MCF 10A (cell line): Measurements from ENCODE around the gene ST3GAL6. TPM values are rescaled to one million over a fixed set of nuclear protein-coding genes. Genes with fewer than 3 reads are reported as not detected.

Experiments used
- BruUV-seq: library from RNA; stranded (reverse); fragments of 400-500 nt; replicated peaks from 2 replicates; lab custom pipeline; 2021; lab: Mats Ljungman, UMichigan
- CTCF ChIA-PET: fragments of 300-600 bp; sonication (Branson Sonifier 250); formaldehyde crosslinking; extraction: SDS; loops from one replicate; lab custom pipeline; 2021; ENCODE audit warnings: antibody characterized with exemption, inconsistent platforms; lab: Yijun Ruan, JAX
- POLR2A ChIA-PET: fragments of 300-600, 350-650 bp; sonication (Branson Sonifier 250); formaldehyde crosslinking; extraction: SDS; loops from one replicate; lab custom pipeline; 2020; ENCODE audit warnings: antibody characterized with exemption, inconsistent platforms; lab: Yijun Ruan, JAX
- DNase-seq: peaks from one replicate; pipeline ENCODE4 v3.0.0-alpha.2; 2018; ENCODE audit not compliant: unreplicated experiment
- H3K27ac Mint-ChIP-seq: one replicate; pipeline ENCODE4 v1.8.0; 2022; ENCODE audit warnings: mild to moderate bottlenecking, low read depth, mixed read lengths; ENCODE audit not compliant: unreplicated experiment
- H3K27me3 Mint-ChIP-seq: one replicate; pipeline ENCODE4 v1.8.0; 2022; ENCODE audit warnings: mixed read lengths; ENCODE audit not compliant: insufficient read depth, unreplicated experiment
- H3K36me3 Mint-ChIP-seq: one replicate; pipeline ENCODE4 v1.8.0; 2022; ENCODE audit warnings: mild to moderate bottlenecking, moderate library complexity, mixed read lengths; ENCODE audit not compliant: insufficient read depth, unreplicated experiment
- H3K4me1 Mint-ChIP-seq: one replicate; pipeline ENCODE4 v1.8.0; 2022; ENCODE audit warnings: mixed read lengths; ENCODE audit not compliant: insufficient read depth, unreplicated experiment
- H3K4me3 Mint-ChIP-seq: one replicate; pipeline ENCODE4 v1.8.0; 2022; ENCODE audit warnings: mild to moderate bottlenecking, moderate library complexity, mixed read lengths; ENCODE audit not compliant: unreplicated experiment
- H3K9me3 Mint-ChIP-seq: one replicate; pipeline ENCODE4 v1.8.0; 2022; ENCODE audit warnings: mixed read lengths; ENCODE audit not compliant: unreplicated experiment
- CTCF ChIP-seq: fragments of 200-600 bp; IDR thresholded peaks from one replicate; pipeline ENCODE4 v1.8.0; 2022; ENCODE audit warnings: antibody characterized with exemption, mild to moderate bottlenecking; ENCODE audit not compliant: unreplicated experiment
- intact Hi-C: fragments of 100-400 bp; cut with micrococcal nuclease; formaldehyde crosslinking; loops from 2 replicates; pipeline ENCODE4 v1.14.1; 2022
- total RNA-seq: library from RNA; stranded (reverse); gene quantifications from 2 replicates; pipeline ENCODE4 v1.2.3, GENCODE V29; 2022

ST3GAL6 gene
- total RNA-seq, 1 experiment from 2014 or later = 1.2 TPM

DNA sequence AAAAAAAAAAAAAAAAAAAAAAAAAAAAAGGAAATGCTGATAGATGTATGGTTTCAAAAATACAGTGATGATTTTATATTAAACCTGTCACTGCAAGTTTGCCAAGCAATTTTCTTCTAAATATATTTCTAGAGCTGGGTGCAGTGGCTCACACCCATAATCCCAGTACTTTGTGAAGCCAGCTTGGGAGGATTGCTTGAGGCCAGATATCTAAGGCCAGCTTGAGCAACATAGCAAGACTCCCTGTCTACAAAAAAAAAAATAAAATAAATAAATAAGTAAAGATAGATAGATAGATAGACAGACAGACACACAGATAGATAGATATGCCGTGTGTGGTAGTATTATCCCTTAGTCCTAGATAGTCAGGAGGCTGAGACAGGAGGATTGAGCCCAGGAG is 41.4 kb upstream of the ST3GAL6 start:
- Mint-ChIP-seq H3K27ac (no peak overlapping the region), H3K9me3 (no peaks in the 10 kb centered on the region), H3K36me3 (no peaks in the 10 kb centered on the region), H3K4me1 (peaks cover 4% of the 10 kb centered on the region), H3K27me3 (no peaks in the 10 kb centered on the region), H3K4me3 (no peak overlapping the region)
- intact Hi-C loops = no loop called here
- TF ChIP-seq CTCF = no peak
- POLR2A ChIA-PET = interaction anchor here (0.9 kb wide), 1 partner anchor 11 kb away, joined by 3 read pairs; no protein-coding TSS in a partner anchor
- DNase-seq = no peak
- BruUV-seq = no TSS peak
- CTCF ChIA-PET = no interaction called here

DNA sequence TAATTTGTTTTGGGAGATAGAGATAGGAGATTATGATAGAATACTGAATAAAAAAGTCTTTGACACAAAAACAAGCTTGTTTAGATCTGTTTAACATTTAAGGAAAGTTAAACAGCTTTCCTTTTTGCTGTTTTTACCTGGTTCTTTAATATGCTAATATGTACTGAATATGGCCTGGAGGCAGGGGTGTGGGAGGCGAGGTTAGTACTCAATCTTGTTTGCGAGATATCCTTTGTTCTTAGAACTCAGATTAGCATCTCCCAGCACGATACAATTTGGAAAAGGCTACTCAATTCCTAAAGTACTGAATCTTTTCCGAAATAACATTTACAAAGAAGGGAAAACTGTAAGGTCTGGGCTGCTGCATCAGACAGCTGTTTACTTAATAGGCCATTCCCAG is 40.8 kb upstream of the ST3GAL6 start:
- no peaks in the 10 kb centered on the region for H3K27me3 Mint-ChIP-seq
- peaks cover 4% of the 10 kb centered on the region for H3K4me1 Mint-ChIP-seq
- ChIA-PET POLR2A (interaction anchor here (0.9 kb wide), 1 partner anchor 10 kb away, joined by 3 read pairs; no protein-coding TSS in a partner anchor), CTCF (interaction anchor here (0.6 kb wide), 1 partner anchor 125 kb away, joined by 3 read pairs; no protein-coding TSS in a partner anchor)
- no peaks in the 10 kb centered on the region for H3K36me3 Mint-ChIP-seq
- H3K9me3 Mint-ChIP-seq = no peaks in the 10 kb centered on the region
- no peak overlapping the region for H3K4me3 Mint-ChIP-seq
- BruUV-seq = no TSS peak
- intact Hi-C loops = no loop called here
- TF ChIP-seq CTCF = no peak
- H3K27ac Mint-ChIP-seq = no peak overlapping the region
- DNase-seq = no peak

- no TSS peak for BruUV-seq
- Mint-ChIP-seq H3K9me3 (no peaks in the 10 kb centered on the region), H3K4me1 (no peaks in the 10 kb centered on the region), H3K27ac (no peak overlapping the region), H3K27me3 (no peaks in the 10 kb centered on the region), H3K36me3 (no peaks in the 10 kb centered on the region), H3K4me3 (no peak overlapping the region)
- no peak for TF ChIP-seq CTCF
- intact Hi-C loops = no loop called here
- CTCF ChIA-PET = interaction anchor here (0.7 kb wide), 1 partner anchor 114 kb away, joined by 3 read pairs; no protein-coding TSS in a partner anchor
- POLR2A ChIA-PET = no interaction called here
- DNase-seq = no peak
Measured at GRCh38 chr3:98725352-98725751, 37.8 kb upstream of the ST3GAL6 start.

GRCh38 chr3:98726084-98726483 is 37.1 kb upstream of the ST3GAL6 start:
- BruUV-seq = no TSS peak
- no peak overlapping the region for H3K27ac Mint-ChIP-seq
- ChIA-PET POLR2A (no interaction called here), CTCF (interaction anchor here (0.6 kb wide), 1 partner anchor 403 kb away, joined by 3 read pairs; no protein-coding TSS in a partner anchor)
- TF ChIP-seq CTCF = no peak
- H3K27me3 Mint-ChIP-seq = no peaks in the 10 kb centered on the region
- no peak overlapping the region for H3K4me3 Mint-ChIP-seq
- no peaks in the 10 kb centered on the region for H3K4me1 Mint-ChIP-seq
- no peaks in the 10 kb centered on the region for H3K36me3 Mint-ChIP-seq
- H3K9me3 Mint-ChIP-seq = no peaks in the 10 kb centered on the region
- intact Hi-C loops = no loop called here
- DNase-seq = no peak
